HTERT RPE-1 (cell line): ENCODE measurements around the gene NKRF.
"Not testable (repeated sequence)": the region's sequence is repeated elsewhere in the genome, so short reads cannot be mapped to it uniquely, and the experiment has no call there.

ENCODE experiments used
- in situ Hi-C: fragments of 300-500 bp; cut with MboI; formaldehyde crosslinking; loops from 4 replicates; pipeline ENCODE4 v1.14.3; 2020; ENCODE audit warnings: low sequenced_read_pairs

Gene NKRF

GRCh38 chrX:119606280-119607017 is at the start of gene NKRF:
NKRF (minus strand) TSS chrX:119606424.
- in situ Hi-C loops: no loop called here

- in situ Hi-C loops: no loop called here
These were observed 48.9 kb upstream of the NKRF start for GRCh38 chrX:119655125-119655524.

GRCh38 chrX:119654112-119654531 is 47.9 kb upstream of the NKRF start:
- in situ Hi-C loops: no loop called here

GRCh38 chrX:119648421-119648775 is 42.2 kb upstream of the NKRF start:
- in situ Hi-C loops: no loop called here

GRCh38 chrX:119647552-119648420 is 41.6 kb upstream of the NKRF start:
- in situ Hi-C loops: no loop called here

- in situ Hi-C loops: no loop called here
These were observed 40.9 kb upstream of the NKRF start for GRCh38 chrX:119647089-119647488.

GRCh38 chrX:119646515-119646914 is 40.3 kb upstream of the NKRF start:
- in situ Hi-C loops: no loop called here

- in situ Hi-C loops: no loop called here
These were observed 37.5 kb upstream of the NKRF start for GRCh38 chrX:119643696-119644095.

GRCh38 chrX:119640731-119641170 is 34.5 kb upstream of the NKRF start:
- in situ Hi-C loops: no loop called here

- in situ Hi-C loops: no loop called here
These were observed 32.7 kb upstream of the NKRF start for GRCh38 chrX:119638725-119639471.

GRCh38 chrX:119637421-119637820 is 31.2 kb upstream of the NKRF start:
- in situ Hi-C loops: not testable (repeated sequence)

GRCh38 chrX:119636419-119636818 is 30.2 kb upstream of the NKRF start:
- in situ Hi-C loops: no loop called here

- in situ Hi-C loops: no loop called here
These were observed 29.6 kb upstream of the NKRF start for GRCh38 chrX:119635799-119636198.

GRCh38 chrX:119635179-119635578 is 29.0 kb upstream of the NKRF start:
- in situ Hi-C loops: no loop called here

GRCh38 chrX:119625843-119626242 is 19.6 kb upstream of the NKRF start:
- in situ Hi-C loops: no loop called here

GRCh38 chrX:119624951-119625668 is 18.9 kb upstream of the NKRF start:
- in situ Hi-C loops: no loop called here

- in situ Hi-C loops: no loop called here
These were observed 18.2 kb upstream of the NKRF start for GRCh38 chrX:119624417-119624816.

GRCh38 chrX:119622356-119623232 is 16.4 kb upstream of the NKRF start:
- in situ Hi-C loops: no loop called here

- in situ Hi-C loops: no loop called here
These were observed 12.2 kb upstream of the NKRF start for GRCh38 chrX:119618439-119618838.
